Testis (tissue), 3 donors: ENCODE results near the gene MSANTD7. TPM values are rescaled to one million over a fixed set of nuclear protein-coding genes. Genes with fewer than 3 reads are reported as not detected.

Experiments
- DNase-seq: peaks from one replicate; pipeline ENCODE4 v3.0.0-alpha.2; 2019
- H3K27ac ChIP-seq, 2 donors: fragments of 200-600 bp; sonication (generic); one replicate each; pipeline ENCODE4 v1.5.1; 2019
- H3K27me3 ChIP-seq: fragments of 200-600 bp; sonication (generic); one replicate; pipeline ENCODE4 v1.5.1; 2019
- H3K36me3 ChIP-seq: fragments of 200-600 bp; sonication (generic); one replicate; pipeline ENCODE4 v1.5.1; 2017; ENCODE audit warnings: low read depth; ENCODE audit errors: missing control alignments
- H3K4me1 ChIP-seq: fragments of 200-600 bp; sonication (generic); one replicate; pipeline ENCODE4 v1.5.1; 2019
- H3K4me3 ChIP-seq, 2 donors: fragments of 200-600 bp; sonication (generic); one replicate each; pipeline ENCODE4 v1.5.1; 2017 to 2019
- H3K9me3 ChIP-seq: fragments of 200-600 bp; sonication (generic); one replicate; pipeline ENCODE4 v1.5.1; 2017
- CTCF ChIP-seq, 3 experiments: fragments of 450-650 bp in 2 of 3; fragments of 200-600 bp in 1 of 3; sonication (generic) in 1 of 3; IDR thresholded peaks; one replicate each; pipeline ENCODE4 v1.5.1; 2016 to 2019; ENCODE audit warnings: antibody characterized with exemption in 3 of 3, mild to moderate bottlenecking in 2 of 3, moderate library complexity in 1 of 3
- POLR2A ChIP-seq: fragments of 450-650 bp; IDR thresholded peaks from one replicate; pipeline ENCODE4 v1.6.1; 2017; ENCODE audit warnings: antibody characterized with exemption, mild to moderate bottlenecking, moderate library complexity
- WGBS, 2 donors: methylation state at CpG; one replicate each; pipeline ENCODE4 v1.1.5; 2018; 5-methylcytosine and 5-hydroxymethylcytosine counted together
- intact Hi-C: fragments of 100-400 bp; cut with DNase I; formaldehyde crosslinking; loops from one replicate; pipeline ENCODE4 v1.15.1; 2023; ENCODE audit warnings: low total_unique reads
- polyA plus RNA-seq: library from polyadenylated mRNA; stranded (reverse); fragments of 350-450 nt; fragmentation: Illumina TruSeq; extraction: RNeasy Lipid Tissue Mini Kit (QIAGEN cat#74804); gene quantifications from one replicate; pipeline ENCODE4 v1.2.3, GENCODE V29; 2014; ENCODE audit warnings: low read depth, low replicate concordance; ENCODE audit not compliant: insufficient read depth
- total RNA-seq, 2 donors: library from RNA; depleted of rRNA; stranded (reverse); fragments of >200 nt; gene quantifications; one replicate each; pipeline ENCODE4 v1.2.3, GENCODE V29; 2016

The MSANTD7 gene
- total and polyA plus RNA-seq, 3 donors from 2014 or later = 14.3 to 16.0 (median 15.3) TPM

GRCh38 chr10:14873090-14873760 is 35.1 kb downstream of the MSANTD7 start:
- no peak for DNase-seq
- Histone ChIP-seq H3K27ac (no peak overlapping the region), H3K4me1 (no peaks in the 10 kb centered on the region), H3K27me3 (no peaks in the 10 kb centered on the region), H3K9me3 (no peaks in the 10 kb centered on the region), H3K36me3 (no peaks in the 10 kb centered on the region), H3K4me3 (no peak overlapping the region)
- WGBS, 2 donors = 75 to 86% methylated on average over 2 of the region's 2 CpGs
- intact Hi-C loops = no loop called here
- no peak for TF ChIP-seq CTCF (IDR thresholded peaks at IDR 0.05)
- TF ChIP-seq POLR2A = no peak

- 70 to 80% methylated on average over 12 of the region's 12 CpGs for WGBS, 2 donors
- no peak for TF ChIP-seq CTCF (IDR thresholded peaks at IDR 0.05)
- TF ChIP-seq POLR2A = no peak
- Histone ChIP-seq H3K27ac (no peak overlapping the region), H3K4me1 (peaks cover 7% of the 10 kb centered on the region), H3K27me3 (no peaks in the 10 kb centered on the region), H3K9me3 (no peaks in the 10 kb centered on the region), H3K36me3 (no peaks in the 10 kb centered on the region), H3K4me3 (no peak overlapping the region)
- intact Hi-C loops = no loop called here
- no peak for DNase-seq
These were observed 37.8 kb downstream of the MSANTD7 start for GRCh38 chr10:14875941-14876340.

DNA sequence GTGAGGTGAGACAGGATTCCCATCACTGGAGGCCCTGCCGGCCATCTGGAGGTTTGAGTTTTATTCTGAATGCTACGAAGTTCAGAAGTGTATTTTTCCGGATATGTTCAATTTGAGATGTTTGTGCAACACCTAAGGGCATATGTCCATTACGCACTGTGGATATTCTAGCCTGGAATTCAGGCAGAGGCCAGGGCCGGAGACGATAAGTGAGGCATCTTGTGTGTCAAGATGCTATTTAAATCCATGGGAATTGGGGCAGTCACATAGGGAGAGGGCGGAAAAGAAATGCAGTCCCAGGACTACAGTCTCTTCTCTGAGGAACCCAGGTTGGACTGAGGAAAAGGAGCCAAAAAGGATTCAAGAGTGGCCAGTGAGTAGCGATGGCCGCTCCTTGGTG is 38.7 kb downstream of the MSANTD7 start:
- H3K4me1 ChIP-seq = peaks cover 7% of the 10 kb centered on the region
- intact Hi-C loops = no loop called here
- peak overlapping the region in 1 of 2 donors; percentile 89 for H3K4me3 ChIP-seq
- 65 to 66% methylated on average over 9 of the region's 9 CpGs for WGBS, 2 donors
- DNase-seq = no peak
- H3K36me3 ChIP-seq = no peaks in the 10 kb centered on the region
- H3K9me3 ChIP-seq = no peaks in the 10 kb centered on the region
- TF ChIP-seq POLR2A (no peak), CTCF (IDR thresholded peaks at IDR 0.05) (no peak)
- no peaks in the 10 kb centered on the region for H3K27me3 ChIP-seq
- H3K27ac ChIP-seq = peak overlapping the region in 1 of 2 donors; percentile 98

DNA sequence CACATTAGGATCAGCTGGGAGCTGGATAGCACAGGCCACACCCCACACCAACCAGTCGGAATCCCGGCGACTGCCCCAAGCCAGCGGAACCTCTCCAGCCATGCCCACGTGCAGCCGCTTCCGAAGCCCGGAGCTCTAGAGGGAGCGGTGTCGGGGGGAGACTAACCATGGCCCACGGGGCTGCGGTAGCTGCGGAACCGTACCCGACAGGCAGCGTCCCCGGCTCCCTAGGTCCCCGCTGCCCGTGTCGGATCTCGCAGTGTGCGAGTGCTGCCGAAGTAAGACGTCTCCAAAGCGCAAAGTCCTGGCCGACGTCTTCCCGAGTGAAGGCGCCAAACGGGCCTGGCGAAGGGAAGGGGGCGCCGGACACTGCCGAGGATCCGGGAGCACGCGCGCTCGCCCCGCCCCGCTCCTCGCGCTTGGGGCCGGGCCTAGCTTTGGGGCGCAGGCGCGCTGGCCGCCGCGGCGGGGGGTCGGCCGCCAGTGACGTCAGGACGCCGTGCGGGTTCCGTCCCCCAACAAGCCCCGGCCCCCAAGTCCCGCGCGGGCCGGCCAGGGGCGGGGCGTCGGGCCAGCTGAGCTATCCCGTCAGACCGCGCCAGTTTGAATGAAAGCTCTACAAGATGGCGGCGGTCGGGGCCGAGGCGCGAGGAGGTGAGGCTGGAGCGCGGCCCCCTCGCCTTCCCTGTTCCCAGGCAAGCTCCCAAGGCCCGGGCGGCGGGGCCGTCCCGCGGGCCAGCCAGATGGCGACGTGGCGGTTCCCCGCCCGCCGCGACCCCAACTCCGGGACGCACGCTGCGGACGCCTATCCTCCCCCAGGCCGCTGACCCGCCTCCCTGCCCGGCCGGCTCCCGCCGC is 40.4 kb downstream of the MSANTD7 start, which contains the start of gene SUV39H2:
Gene SUV39H2, plus strand, starts transcription at position 601 of the 858 bp plus-strand sequence. Its CDS starts 23 bp downstream, at position 624.
- no peaks in the 10 kb centered on the region for H3K36me3 ChIP-seq
- H3K9me3 ChIP-seq = no peaks in the 10 kb centered on the region
- 0 to 1% methylated on average over 1 to 51 of the region's 102 CpGs for WGBS, 2 donors
- peak; percentile 97 for DNase-seq
- H3K4me1 ChIP-seq = peaks cover 7% of the 10 kb centered on the region
- no peaks in the 10 kb centered on the region for H3K27me3 ChIP-seq
- TF ChIP-seq CTCF (IDR thresholded peaks at IDR 0.05) = no peak
- TF ChIP-seq POLR2A = peak; percentile 38
- intact Hi-C loops = no loop called here
- H3K27ac ChIP-seq = peak within 1 kb of the TSS; percentile 96 to 98
- H3K4me3 ChIP-seq = peak within 1 kb of the TSS; percentile 89 to 97
